ENCODE results near the gene ZNF277.
"Not testable (repeated sequence)": the region's sequence is repeated elsewhere in the genome, so short reads cannot be mapped to it uniquely, and the experiment has no call there.

The ZNF277 gene

DNA sequence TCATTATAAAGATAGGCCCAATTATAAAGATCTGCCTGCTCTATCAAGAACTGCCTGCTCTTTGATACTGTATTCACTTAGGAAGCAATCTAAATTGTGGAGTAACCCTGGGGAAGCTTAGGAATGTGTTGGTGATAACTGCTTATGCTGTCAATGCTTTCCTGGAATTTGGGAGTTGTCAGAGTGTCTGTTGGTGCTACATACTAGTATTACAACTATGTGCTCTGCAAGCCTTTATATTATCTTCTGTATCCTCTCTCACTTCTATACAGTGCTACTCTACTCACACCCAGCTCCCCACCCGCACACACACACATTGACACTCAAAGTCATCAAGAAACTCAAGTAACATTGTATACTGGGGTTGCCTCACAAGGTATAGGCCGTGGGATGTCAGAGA is 6.1 kb downstream of the ZNF277 start:
- DNase-seq, result no peak

DNA sequence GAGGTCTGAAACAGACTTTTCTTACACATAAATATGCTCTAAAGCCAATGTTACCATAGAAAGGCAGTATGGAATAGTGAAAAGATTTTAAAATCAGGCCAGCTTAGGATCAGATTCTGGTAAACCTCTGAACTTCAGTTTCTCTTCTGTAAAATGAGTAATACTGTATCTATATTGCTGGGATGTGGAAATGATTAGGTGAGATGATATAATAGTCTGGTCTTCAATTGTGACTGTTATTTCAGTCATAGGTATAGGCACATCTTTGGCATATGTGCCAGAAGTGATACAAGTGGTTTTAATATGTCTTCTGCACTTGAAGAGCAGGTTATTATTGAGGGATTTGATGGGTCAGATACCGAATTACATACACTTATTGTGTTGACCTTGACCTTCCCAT is 7.2 kb downstream of the ZNF277 start:
- no peak for DNase-seq

DNA sequence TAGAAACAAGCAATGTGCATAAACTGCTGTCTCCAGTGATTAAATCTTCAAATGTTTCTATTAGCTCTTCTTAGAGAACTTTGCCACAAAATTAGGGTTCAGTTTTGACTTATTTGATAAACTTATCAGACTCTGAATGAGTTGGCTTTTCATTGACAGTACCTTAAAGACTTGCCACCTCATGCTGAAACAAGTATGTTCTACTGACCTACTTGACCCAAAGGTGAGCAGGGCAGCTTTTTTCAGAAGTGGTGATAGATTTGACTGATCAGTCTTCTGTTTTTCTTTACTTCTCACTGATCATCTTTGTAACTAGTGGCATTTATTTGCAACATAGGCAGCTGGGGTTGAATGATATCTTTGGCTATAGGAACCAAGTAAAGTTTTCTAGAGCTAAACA is 7.8 kb downstream of the ZNF277 start:
- no peak for DNase-seq

DNA sequence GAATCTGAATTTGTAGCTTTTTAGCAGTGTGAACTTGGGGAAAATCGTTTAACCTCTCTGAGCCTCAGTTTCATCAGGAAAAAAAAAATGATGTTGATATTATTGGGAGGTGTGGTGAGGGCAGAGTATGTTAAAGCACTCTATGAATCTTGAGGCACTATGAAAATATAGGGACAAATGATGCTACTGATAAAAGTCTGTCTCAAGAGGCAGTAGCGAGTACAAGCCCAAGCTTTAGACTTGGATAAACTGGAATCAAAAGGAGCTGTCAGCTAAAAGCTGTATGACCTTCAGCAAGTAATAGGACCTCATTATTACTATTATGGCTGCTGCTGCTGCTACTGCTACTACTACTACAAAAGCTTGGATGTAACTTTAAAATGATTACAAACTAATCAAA is 8.4 kb downstream of the ZNF277 start:
- DNase-seq, result no peak

DNA sequence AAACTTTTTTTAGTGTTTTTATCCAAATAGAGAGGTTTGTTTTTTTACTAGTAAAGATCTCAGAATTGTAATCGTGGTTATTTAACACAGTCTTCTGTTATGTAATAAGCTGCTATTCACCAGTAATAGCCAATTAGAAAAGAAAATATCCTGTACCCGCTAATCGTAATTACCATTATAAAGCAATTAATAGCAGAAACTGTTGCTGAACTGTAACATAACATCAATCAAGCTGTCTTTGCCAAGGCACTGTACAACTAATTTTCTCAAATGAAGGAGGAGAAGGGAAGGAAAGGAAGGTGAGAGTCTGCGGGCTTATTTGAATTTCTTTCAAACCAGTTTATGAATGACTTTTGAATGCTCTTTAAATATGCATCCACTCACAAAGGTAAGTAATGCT is 9.3 kb downstream of the ZNF277 start:
- DNase-seq, result no peak

DNA sequence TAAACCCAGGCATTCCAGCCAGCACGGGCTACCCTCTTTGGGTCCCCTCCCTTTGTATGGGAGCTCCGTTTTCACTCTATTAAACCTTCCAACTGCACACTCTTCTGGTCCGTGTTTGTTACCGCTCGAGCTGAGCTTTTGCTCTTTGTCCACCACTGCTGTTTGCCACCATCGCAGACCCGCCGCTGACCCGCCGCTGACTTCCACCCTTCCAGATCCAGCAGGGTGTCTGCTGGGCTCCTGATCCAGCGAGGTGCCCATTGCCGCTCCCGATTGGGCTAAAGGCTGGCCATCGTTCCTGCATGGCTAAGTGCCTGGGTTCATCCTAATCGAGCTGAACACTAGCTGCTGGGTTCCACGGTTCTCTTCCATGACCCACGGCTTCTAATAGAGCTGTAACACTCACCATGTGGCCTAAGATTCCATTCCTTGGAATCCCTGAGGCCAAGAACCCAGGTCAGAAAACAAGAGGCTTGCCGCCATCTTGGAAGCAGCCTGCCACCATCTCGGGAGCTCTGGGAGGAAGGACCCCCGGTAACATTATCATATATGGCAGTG is 14.5 kb downstream of the ZNF277 start:
- DNase-seq, result no peak

DNA sequence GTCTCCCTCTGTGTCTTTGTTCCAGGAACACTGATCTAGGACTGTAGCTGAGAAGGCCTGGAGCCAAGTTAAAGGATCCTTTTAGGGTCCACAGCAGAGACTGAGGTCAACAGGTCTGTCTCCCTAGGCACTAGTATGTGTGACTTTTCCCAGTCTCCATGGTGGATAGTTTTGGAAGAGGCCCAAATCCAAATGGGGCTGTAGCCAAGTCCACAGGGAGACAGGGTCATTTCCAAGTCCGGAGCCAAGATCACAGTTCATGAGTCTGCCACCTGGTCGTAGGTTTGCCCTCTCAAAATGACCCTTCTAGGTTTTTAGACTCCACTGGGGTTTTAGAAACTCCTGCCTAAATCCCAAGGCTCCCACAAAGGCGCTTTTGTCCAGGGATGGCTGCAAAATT is 16.8 kb downstream of the ZNF277 start:
- no peak for DNase-seq

DNA sequence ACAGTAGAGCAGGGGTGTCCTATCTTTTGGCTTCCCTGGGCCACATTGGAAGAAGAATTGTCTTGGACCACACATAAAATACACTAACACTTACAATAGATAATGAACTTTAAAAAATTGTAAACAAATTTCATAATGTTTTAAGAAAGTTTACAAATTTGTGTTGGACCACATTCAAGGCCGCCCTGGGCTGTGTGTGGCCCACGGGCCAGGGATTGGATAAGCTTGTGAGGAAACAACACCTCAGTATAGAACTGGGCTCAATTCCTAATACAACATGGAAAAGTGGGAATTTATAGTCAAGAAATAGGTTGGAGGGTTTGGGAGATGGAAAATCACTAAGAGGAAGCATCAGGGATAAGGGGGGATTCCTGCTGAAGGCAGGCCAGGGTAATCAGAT is 17.7 kb downstream of the ZNF277 start:
- no peak for DNase-seq

DNA sequence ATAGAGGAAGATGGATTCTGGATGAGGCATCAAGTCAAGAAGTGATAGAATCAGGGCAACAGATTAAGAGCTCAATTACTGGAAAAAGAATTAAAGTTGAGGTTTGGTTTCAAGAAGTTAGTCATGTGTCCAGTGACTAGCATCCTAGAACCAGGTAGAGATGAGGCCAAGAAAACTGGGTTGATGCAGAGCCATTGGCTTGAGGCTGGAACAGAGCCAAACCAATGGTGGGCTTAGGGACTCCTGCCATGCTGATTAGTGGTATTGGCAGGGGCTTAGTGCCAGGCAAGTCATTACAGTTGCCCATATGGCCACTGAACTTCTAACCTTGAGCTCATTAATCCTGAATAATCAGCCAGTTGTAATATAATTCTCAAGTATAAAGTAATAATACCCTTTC is 18.5 kb downstream of the ZNF277 start:
- DNase-seq, result no peak

DNA sequence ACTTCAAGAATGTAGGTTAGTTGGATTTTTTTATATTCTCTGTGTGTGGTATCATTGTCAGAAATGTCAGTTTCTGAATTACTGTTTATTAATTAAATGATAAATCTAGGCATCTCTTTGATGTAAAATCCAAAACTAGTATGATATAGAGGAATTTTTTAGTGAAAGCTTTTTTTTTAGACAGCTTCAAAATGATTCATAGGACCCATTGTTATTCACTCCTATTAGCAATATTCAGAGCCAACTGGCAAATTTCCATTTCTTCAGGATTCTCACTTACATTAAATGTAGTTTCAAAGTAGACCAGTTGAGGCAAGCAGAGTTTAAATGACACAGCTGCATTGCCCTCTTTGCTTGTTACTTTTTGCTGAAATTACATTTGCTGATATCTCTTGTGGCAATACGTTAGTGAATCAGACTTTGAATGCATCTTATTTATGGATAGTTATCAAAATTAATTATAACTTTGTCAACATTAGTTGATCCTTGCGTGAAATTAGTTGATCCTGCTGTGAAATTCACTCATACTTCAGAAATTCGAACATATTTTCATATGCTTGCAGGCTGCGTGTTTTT is 20.3 kb downstream of the ZNF277 start:
- DNase-seq, result no peak

DNA sequence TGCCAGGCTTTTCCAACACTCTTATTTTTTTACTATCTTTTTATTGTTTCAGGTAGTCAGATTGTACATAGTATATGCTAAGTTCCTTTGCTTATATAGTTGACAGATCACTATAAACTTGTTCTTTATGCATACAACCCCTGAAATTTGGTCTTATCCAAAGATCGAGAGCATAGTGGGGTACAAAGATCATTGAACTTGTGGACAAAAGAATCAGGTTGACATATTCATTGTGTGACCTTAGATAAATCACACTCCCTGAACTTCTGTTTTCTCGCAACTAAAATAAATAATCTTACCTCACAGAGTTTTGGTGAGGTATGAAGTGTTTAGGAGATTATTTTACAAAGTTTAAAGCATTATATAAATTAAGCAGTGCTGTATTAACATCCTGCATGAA is 22.1 kb downstream of the ZNF277 start:
- DNase-seq, result no peak

DNA sequence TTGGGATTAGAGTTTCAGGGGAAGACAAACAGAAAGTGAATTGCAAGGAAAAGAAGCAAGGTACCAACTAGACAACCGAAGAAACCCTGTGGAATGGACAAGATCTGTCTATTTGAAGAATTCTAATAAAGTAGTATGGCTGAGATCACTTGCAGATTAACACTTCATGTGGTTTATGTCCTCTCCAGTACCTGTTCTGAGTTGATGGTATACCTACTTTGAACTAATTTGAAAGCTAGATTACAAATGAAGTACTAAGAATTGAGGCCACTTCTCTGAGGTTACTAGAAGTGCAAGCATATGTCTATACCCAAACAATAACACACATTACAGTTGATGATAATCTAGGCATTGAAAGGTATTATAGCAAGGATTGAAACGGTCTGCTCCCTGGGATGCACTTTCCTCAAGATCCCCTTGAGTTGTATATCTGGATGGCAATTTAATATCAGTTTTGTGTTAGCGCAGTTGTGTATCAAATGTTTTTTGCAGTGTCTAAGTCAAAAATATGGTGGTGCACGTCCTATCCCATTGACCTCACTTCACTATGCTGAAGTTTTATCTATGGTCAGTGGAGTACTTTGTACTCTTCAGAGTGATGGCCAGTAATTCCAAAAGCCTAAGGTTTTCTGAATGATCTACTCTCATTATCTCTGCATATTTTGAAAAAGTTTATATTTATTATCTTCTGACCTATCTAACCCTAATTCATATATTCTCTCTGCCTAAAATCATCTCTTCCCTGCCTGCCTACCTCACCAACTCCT is 25.9 kb downstream of the ZNF277 start:
- DNase-seq, result no peak

DNA sequence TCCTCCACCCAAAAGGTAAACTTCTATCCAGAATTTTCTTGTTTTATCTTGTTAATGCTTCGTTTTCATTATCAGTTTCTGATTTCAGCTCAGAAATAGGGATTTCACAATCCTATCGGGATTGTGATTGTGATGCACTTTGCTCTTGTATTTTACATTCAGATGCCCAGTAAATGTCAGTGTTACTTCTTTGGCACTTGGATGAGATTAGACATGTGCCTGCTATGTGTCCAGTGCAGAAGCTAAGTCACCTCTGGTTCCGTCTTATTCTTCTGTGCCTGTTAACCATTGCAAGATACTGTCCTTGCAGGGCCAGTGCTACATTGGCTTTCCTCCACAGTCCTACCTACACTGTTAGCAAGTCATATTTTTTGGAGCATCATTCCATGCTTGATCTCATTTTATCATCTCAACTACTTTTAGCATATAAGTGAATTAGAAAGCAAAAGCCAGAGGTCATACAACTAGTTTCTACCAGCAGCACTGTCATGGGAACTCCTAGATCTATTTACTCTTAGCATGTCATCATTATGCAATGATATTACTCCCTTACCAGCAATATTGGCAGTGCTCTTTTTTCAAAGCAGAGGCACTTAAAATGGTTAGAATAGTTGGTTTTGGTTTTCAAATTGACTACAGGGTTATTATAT is 26.7 kb downstream of the ZNF277 start:
- no peak for DNase-seq

DNA sequence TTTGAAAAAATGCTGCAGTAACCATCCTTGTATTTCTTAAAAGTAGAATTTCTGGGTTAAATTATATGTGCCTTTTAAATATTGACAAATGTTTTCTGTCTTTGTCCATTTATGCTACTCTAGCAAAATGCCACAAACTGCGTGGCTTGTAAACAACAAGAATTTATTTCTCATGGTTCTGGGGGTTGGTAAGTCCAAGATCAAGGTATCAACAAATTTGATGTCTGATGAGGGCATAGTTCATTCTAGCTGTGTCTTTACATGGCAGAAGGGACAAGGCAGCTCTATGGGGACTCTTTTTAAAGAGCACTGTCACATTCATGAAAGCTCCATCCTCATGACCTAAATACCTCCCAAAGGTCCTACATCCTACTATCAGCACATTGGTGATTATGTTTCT is 27.7 kb downstream of the ZNF277 start:
- no peak for DNase-seq

DNA sequence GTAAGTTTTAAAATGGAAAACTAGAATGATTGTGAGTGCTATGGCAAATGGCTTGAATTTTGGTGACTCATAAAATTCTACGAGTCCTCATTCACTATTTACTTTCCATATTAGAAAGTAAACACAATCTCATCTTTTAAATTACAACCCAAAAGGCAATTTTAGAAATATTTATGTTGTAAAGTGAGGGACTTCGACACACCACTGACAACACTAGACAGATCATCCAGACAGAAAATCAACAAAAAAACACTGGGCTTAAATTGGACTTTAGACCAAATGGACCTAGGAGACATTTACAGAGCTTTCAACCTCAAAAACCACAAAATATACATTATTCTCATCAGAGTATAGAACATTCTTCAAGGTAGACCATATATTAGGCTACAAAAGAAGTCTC is 30.1 kb downstream of the ZNF277 start:
- no peak for DNase-seq

DNA sequence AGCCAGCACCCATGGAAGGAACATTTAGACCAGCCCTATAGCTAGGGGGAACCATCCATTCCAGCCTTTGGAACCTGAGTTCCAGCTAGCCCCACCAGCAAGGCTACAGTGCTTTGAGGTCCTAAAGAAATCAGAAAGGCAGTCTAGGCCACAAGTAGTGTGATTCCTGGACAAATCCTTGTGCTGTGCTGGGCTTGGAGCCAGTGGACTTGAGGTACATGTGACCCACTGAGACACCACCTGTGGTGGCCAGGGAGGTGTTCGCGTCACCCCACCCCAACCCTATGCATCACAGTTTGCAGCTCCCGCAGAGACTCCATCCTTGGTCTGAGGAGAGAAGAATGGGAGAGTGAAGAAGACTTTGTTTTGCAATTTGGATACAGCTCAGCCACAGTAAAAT is 31.8 kb downstream of the ZNF277 start:
- DNase-seq, result no peak

DNA sequence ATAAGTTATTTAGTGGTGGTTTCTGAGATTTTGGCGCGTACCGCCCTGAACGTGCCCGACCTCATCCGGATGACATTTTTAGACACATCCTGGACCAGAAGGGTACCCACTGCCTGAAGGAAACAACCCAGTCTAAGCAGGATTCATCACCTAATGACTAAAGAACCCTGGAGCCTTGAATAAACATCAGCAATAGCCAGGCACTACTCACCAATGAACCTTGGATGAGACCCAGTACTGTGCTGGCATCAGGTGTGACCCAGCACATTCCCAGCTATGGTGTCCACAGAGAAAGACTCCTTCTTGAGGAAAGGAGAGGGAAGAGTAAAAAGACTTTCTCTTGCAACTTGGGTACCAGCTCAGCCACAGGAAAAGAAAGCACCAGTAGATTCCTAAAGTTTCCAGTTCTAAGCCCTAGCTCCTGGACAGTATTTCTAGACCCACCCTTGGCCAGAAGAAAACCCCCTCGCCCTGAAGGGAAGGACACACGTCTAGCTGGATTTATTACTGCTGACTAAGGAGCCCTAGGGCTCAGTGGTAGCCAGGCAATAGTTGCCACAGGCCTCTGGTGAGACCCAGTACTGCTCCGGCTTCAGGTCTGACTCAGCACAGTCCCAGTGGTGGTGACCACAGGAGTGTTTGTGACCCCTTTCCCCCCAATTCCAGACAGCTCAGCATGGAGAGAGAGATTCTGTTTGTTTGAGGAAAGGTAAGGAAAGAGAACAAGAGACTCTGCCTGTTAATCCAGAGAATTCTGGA is 32.5 kb downstream of the ZNF277 start:
- no peak for DNase-seq

DNA sequence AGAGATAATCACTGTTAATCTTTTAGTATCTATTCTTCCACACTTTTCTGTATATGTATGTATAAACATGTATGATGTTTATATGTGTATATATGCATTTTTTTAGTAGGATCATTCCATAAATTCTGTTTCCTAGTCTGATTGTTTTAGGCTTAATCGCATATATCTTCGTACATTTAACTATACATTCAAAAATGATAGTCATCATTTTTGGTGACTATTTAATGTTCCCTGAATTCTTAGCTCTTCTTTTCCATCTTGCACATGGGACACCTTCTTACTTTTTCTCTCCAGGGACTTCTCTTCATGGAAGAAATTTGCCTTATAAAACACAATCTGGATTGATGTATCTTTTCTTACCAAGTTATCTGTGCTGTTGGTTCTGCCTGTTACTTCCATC is 42.1 kb downstream of the ZNF277 start:
- DNase-seq, result no peak

DNA sequence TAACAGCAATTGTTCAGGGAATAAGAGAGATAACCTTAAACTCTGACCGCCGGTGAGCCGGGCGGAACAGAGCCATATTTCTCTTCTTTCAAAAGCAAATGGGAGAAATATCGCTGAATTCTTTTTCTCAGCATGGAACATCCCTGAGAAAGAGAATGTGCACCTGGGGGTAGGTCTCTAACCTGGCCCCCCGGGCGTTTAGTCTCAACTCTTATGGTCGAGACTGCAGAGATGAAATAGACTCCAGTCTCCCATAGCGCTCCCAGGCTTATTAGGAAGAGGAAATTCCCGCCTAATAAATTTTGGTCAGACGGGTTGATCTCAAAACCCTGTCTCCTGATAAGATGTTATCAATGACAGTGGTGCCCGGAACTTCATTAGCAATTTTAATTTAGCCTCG is 43.5 kb downstream of the ZNF277 start:
- not testable (repeated sequence) for DNase-seq

DNA sequence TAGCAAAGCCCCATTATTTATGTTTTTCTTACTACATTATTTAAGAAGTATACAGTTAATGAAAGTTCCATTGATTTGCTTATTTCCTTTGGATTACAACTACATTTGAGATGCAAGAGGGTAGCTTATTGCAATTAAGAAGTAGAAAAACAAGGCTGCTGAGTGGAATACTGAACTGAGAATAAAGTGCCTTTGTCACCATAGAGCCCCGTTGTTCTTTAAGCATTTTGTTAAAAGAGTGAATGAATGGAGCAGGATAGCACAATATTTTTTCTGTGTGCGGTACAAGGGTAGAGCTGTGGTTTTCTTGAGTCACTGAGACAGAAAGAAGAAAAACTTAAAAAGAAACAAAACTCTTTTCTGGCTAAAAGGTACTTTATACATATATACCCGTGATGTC is 45.6 kb downstream of the ZNF277 start:
- no peak for DNase-seq

DNA sequence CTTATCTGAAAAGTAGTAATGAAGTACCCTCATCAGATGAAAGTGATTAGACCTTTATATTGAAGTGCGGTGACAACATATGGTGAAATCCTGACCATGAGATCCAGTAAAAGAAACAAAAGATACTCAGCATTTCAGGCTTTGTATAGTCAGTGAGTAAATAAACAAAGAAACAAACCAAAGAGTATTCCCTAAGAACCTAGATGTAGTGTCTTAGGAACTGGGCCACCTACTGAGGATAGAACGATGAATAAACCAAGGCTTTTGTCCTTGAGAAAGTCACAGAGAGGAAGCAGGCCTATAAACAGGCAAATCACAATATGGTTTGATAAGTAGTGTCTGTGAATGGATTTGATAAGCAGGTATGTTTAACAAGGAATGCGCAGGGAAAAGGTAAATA is 46.2 kb downstream of the ZNF277 start:
- DNase-seq, result no peak

DNA sequence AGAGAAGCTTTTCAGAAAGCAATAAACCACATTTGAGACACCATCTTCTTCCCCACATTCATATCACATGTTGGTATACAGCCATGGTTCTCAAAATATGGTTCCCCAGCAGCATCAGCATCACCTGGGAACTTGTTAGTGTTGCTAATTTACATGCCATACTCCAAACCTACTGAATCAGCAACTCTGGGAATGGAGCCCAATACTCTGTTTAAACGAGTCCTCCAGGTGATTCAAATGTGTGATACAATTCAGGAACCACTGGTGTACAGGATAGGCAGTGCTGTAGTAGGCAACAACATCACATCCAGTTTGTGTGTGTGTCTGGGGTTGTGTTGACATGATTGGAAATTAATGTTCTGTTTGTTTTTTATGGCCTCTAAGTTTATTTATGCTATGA is 47.7 kb downstream of the ZNF277 start:
- no peak for DNase-seq

DNA sequence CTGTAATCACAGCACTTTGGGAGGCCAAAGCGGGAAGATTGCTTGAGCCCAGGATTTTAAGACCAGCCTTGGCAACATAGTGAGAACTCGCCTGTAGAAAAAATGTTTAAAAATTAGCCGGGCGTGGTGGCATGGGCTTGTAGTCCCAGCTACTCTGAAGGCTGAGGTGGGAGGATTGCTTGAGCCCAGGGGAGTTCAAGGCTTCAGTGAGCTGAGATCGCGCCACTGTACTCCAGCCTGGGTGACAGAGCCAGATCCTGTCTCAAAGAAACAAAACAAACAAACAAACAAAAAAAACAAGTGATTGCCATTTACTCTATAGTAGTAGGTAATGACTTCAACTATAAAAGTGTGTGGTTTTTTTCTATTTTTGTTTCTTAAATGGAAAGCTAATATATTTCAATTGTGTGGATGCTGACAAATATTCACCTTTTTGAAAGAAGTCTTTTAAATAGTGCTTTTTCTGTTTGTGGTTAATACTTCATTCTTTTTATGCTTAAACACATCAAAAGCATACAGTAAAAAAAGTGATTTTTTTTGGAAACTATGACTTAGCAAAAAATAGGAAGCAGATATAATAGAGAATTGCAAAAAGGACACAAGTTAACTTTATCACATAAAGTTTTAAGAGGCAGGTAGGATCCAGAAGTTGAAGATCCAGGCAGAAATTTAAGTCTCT is 48.4 kb downstream of the ZNF277 start:
- DNase-seq, result no peak
